ENCODE data around the gene KLHL3.

Gene KLHL3

GRCh38 chr5:137627706-137628105 lies 108.2 kb downstream of the KLHL3 start:
- DNase-seq: no peak

GRCh38 chr5:137627293-137627692 lies 108.6 kb downstream of the KLHL3 start:
- DNase-seq: peak; percentile 24

DNA sequence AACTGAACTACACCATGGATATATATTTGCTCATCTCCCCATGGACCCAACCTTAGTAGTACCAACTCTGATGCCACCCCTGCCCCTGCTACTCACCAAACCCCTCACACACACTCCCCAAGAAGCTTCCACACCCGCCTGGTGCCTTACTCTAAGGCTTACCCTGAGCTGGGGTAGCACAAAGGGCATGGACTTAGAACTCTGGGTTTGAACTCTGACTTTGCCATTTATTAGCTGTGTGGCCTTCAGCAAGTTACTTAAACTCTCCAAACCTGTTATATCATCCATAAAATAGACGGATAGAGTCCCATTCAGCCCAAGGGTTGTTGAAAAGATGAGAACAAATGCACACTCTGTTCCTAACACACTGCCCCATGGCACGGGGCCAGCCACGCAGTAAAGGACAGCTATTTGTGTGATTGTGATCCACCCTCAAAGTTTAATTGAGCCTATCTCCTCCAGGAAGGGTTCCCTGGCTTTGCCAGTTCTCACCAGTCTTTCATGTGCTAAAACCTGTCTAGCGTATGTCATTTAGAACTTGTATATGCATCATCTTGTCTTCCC lies 111.0 kb downstream of the KLHL3 start:
- DNase-seq: no peak

DNA sequence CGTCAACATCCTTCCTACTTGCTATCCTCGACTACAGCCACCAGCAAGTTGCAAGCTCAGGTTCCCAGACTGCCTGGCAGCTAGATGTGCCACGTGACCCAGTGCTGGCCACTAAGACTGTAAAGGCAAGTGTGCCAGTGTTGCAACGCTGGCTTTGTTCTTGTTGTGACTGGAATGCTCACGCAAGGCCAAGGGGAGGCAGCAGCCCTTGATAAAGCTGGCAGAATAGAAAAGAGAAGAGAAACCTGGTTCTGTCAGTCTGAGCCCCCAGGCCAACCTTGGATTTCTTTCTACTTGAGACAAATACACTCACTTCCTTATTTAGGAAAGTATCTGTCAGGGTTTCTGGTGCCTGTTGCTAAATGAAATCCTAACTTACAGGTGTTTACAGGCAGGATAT lies 113.0 kb downstream of the KLHL3 start:
- DNase-seq: peak; percentile 20

DNA sequence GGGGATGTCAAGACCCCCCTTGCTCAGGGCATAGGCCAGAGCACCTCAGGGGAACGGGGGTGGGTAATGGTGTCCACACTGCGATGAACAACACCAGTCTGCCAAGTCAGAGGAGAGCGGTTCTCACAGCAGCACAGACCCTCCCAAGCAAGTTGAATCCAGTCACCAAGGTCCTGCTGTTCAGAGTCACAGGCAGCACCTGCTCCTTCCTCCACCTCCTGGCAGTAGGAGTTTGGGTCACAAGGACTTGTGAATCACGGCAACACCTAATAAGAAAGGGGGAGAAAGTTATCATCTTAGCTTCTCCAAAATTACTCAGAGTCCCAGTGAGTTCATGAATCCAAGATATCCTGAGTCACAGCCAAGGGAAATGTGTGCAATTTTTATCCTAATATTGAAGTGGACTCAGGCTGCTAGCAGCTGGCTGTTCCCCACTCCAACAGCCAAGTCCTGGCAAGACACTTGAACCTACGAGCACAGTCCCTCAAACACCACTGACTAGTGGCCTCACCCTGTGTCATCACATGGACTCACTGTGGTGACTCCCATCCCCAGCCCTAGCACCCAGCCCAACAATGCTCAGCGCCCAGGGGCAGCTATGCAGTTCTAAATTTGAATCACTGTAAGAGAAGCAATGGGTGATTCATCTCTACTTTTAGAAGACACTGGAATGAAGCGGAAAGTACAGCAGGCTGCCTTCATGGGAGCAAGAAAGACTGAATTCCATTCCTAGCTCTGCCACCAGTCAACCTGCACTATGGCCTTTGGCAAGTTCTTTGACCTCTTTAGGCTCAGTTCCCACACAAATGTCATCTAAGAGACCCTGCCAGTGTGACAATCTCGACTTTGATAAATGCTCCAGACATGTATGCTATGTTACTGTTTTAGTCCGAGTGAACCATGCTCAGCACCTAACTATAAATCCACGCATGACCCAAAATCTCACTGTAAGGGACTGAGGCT lies 113.7 kb downstream of the KLHL3 start:
- no peak for DNase-seq

GRCh38 chr5:137621306-137621705 lies 114.6 kb downstream of the KLHL3 start:
- DNase-seq: no peak

- DNase-seq: peak; percentile 70
Measured at GRCh38 chr5:137619191-137619870, 116.6 kb downstream of the KLHL3 start.

DNA sequence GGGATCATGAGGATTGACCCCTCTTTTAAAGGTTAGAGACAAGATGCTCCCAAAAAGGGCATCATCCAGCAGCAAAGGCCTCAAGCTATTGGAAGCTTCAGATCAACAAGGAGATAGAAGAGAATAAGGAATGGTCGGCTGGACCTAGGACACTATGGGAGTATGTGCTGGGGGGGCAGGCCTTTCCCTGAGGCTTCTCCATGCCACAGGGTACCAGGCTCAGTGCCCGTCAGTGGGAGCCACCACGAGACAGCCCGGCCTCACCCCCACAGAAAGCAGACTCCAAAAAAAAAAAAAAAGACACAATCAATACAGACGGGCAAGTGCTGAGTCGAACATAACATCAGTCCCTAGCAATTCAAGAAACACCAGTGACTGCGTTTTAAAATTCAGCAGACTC lies 117.4 kb downstream of the KLHL3 start:
- DNase-seq: no peak

DNA sequence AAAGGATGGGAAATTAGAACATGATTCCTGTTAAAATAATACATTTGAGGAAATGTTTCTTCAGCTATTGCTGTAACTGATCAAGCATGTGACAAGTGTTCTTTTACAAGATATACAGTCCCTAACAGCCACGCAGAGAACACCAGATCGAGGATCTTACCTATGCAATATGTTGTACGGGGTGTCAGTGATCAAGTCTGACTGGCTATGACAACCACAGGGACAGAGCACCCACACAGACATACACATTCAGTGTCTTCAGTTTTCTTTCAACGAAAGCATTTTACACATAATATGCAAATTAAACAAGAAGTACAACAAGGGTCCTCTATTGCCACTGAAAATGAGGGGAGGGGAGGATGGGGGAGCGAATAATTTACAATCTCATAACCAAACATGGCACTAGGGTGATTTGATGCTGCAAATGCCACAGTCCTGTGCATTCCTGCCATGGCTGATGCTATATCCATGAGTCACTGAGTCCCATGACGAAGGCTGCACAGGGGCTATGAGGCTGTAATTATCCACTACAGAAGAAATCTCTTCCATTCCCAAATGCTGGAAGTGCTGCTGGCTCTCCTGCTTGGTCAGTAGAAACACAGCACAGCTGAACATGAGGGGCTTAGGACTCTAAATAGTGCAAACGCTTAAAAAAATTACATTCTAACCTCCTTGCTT lies 118.2 kb downstream of the KLHL3 start:
- no peak for DNase-seq

DNA sequence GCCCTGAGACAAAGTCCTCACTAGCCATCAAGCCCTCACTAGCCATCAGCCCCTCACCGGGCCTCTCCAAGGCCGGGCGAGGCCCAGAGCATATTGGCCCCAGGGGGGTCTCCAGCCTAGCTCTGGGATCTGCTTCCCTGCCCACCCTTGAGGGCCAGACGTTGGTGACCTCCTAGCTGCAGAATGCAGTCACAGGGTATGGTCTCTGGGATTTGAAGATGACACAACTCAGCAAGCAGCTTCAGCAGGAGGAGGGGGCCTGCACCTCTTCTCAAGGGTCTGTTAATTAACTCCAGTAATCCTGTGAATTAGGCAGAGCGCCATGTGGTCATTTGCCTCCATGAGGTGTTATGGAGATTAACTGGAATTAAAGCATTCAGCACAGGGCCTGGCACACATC lies 119.8 kb downstream of the KLHL3 start:
- DNase-seq: no peak

DNA sequence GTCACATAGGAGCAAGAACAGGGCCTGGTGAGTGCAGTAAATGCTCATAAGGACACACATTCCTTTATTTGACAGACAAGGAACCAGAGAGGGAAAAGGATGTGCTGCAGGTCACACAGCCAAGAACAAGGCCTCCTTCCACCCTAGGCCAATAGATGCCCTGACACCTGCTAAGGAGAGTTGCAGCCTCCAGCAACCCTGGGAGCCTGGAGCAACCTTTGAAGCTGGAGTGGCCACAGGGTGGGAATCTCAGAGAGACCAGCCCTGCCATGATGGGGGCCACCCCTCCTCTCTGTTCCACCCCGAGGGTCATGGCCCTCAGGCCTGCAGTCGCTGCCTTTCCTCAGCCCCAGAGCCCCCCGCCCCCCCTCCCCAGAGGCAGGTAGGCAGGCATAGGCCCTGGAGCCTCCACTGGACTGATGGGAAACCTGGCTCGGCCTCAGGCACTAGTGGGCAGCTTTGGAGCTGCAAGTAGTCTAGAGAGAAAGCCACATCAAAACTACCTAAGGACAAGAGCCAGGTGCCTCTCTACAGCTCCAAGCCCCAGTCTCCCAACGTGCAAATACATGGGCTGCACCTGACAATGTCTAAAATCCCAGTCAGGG lies 120.6 kb downstream of the KLHL3 start:
- DNase-seq: no peak

DNA sequence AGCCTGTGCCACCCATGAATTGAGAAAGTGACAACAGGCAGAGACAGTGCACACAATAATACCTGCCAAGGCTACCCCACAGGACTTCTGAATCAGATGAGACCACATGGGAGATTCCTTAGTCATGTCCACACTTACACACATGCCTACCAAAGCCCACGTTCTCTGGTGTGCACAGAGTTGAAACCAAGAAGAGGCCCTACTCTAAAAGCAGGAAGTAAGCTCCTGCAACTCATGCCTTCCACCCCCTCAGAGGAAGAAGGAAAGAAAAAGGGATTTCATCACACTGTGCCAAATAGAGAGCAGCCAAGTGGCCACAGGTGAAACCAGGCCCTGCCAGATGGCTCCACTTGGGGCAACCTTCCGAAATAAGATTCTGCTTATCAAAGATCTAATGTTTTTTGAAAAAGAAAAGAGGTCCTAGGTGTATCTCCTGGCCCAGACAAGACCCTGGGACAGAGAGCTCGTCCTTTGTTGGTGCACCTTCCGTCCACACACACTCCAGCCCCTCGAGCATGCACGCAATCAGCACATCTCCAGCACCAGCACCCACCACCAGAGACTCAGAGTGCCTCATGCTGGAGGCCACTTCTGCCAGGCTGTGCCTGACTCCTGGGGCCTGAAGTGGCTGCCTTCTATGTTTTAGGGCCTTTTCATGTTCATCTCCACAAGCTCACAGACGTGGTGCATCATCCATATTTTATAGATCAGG lies 122.2 kb downstream of the KLHL3 start:
- no peak for DNase-seq

- no peak for DNase-seq
Measured at GRCh38 chr5:137612576-137612975, 123.3 kb downstream of the KLHL3 start.

DNA sequence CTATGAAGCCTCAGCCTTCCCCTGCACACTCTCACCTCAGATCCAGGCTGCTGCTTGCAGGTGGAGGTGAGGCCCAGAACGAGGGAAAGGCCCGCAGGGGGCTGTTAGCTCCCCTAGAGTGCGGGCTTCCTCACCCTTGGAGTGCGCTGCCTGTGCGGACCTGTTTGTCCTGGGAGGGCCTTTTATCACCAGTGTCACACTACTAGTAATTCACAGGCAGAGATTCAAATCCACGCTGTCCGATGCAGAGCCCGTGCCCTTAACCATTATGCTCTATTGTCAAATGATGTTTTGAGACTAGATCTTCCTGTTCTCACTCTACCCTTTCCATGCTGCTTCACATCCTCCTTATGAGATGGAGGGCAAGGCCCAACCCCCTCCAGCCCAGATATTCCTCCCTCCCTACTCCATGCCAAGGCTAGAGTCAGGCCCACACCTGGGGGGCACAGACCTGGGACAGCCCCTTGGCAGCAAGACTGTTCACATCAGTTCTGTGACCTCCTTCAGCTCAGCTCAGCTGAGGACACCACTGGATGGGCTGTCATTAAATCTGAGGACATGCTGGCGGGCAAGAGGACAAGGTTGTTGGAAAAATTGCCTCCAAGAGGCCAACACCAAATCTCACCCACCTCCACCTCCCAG lies 124.0 kb downstream of the KLHL3 start:
- DNase-seq: no peak

- no peak for DNase-seq
Measured at GRCh38 chr5:137611011-137611580, 124.8 kb downstream of the KLHL3 start.

DNA sequence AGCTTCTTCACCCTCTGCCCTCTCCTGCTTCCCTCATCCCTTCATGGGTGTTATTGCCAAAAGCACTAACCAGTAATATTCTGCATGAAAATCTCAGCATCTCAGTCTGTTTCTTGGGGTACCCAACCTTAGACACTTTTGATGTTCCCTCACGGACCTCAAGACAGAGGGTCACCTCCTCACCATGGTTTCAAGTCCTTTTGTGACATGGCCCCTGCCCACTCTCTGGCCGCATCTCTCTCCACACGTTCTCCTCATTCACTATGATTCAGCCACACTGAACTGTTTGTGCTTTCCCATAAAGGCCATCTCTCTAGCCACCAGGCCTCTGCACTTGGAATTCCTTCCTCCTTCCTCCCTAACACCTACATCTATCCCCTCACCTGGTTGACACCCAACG lies 125.3 kb downstream of the KLHL3 start:
- DNase-seq: no peak

DNA sequence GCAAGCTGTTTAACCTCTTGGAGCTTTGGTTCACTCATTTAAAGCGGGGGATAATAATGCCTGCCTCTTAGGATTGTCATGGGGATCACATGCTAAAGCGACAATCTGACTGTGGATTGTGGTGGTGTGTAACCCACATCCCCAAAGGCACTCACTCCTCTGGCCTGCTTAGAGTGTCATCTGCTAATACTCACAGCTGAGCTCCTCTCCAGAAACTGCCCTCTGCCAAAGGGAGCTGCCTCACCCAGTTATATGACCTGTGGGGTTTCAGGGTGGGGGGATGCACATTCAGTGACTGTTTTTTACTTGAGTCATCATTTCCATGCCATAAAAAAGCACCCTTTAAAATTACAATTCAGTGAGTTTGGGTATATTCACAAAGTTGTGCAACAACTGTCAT lies 126.8 kb downstream of the KLHL3 start:
- no peak for DNase-seq

- DNase-seq: no peak
Measured at GRCh38 chr5:137607771-137608170, 128.1 kb downstream of the KLHL3 start.

- DNase-seq: no peak
Measured at GRCh38 chr5:137606401-137606800, 129.5 kb downstream of the KLHL3 start.

DNA sequence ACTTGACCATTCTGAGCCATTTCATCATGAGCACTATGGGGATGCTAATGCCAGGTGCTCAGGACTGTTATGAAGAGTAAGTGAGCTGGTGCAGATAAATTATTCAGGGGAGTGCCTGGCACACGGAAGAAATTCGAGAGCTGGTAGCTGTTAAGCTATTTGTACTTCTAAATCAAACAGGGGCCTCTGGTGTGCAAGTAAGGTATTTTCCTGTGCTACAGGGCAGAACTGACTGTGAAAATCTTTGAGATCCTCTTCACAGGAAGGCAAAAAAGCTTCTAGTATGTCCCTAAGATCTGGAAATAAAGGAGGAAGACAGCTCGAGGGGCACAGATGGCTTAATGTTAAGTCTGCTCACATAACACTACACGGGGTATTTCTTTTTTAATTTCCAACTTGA lies 130.5 kb downstream of the KLHL3 start:
- peak; percentile 19 for DNase-seq

DNA sequence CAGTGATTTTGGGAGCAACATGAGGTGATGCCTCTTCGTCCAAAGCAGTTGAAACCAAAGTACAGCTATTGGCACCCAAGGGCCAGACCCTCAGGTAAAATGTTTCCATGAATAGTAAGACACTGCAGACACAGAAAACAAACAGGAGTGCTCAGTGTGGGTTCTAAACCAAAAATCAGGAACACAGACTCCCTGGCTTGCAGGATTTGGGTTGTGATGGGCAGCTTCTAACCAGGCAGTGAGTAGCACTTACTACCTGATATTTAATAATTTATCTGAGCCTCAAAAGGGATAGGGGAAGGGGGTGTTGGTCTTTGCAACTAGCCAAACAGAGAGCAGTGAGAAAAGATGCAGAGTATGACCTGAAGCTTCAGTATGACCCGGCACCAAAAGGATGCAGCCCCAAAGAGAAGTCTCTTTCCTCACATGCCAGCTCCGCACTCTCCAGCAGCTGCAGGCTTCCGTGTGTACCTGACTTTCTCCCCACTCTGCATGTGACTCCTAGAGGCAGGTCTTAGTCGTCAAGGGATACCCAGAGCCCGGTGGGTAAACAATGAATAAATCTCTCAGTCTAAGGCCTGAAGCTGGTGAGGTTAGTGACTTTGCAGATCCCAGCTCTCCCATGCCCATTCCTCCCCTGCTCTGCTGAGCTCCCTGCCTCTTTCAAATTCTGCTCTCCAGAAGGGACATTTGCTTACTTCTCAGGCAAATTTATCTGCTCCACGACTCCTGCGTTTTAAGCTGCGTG lies 131.4 kb downstream of the KLHL3 start:
- no peak for DNase-seq

Measured in NCI-H2107 (cell line).